Lung (tissue), 12 donors: Measurements from ENCODE around the gene NUP210. TPM values are rescaled to one million over a fixed set of nuclear protein-coding genes. Genes with fewer than 3 reads are reported as not detected.

Experiments
- ATAC-seq: fragments of 200-7000 bp; cut with Tn5 transposase; one replicate; pipeline ENCODE4 v1.9.1; 2020; ENCODE audit warnings: moderate number of reproducible peaks; ENCODE audit not compliant: insufficient read depth, low FRiP score
- DNase-seq, 3 donors: peaks; one replicate each; pipeline ENCODE4 v3.0.0-alpha.2; 2013 to 2017
- H3K27ac ChIP-seq, 2 donors: one replicate each; pipeline ENCODE4 v1.5.1; 2013; ENCODE audit warnings: mild to moderate bottlenecking in 2 of 2, moderate library complexity in 2 of 2, control low read depth in 1 of 2, inconsistent platforms in 1 of 2, low read depth in 1 of 2, low read length in 1 of 2
- H3K27me3 ChIP-seq, 3 donors: one replicate each; pipeline ENCODE4 v1.5.1; 2013; ENCODE audit warnings: low read length in 2 of 3; ENCODE audit not compliant: control insufficient read depth in 3 of 3, insufficient read depth in 3 of 3
- H3K36me3 ChIP-seq, 4 donors: one replicate each; pipeline ENCODE4 v1.5.1; 2013; ENCODE audit warnings: low read length in 4 of 4, mild to moderate bottlenecking in 1 of 4, moderate library complexity in 1 of 4; ENCODE audit not compliant: control insufficient read depth in 4 of 4, insufficient read depth in 4 of 4
- H3K4me1 ChIP-seq, 5 donors: one replicate each; pipeline ENCODE4 v1.5.1; 2013; ENCODE audit warnings: low read length in 5 of 5, mild to moderate bottlenecking in 2 of 5, moderate library complexity in 1 of 5; ENCODE audit not compliant: control insufficient read depth in 5 of 5, insufficient read depth in 5 of 5
- H3K4me3 ChIP-seq: one replicate; pipeline ENCODE4 v1.5.1; 2013; ENCODE audit warnings: mild to moderate bottlenecking, control low read depth, moderate library complexity
- H3K9ac ChIP-seq, 2 donors: one replicate each; pipeline ENCODE4 v1.5.1; 2013; ENCODE audit warnings: low read length in 2 of 2, control low read depth in 1 of 2; ENCODE audit not compliant: insufficient read depth in 1 of 2
- H3K9me3 ChIP-seq, 4 donors: one replicate each; pipeline ENCODE4 v1.5.1; 2013; ENCODE audit warnings: low read length in 3 of 4, mild to moderate bottlenecking in 1 of 4, moderate library complexity in 1 of 4; ENCODE audit not compliant: control insufficient read depth in 4 of 4, insufficient read depth in 3 of 4
- WGBS, 2 donors: extraction: QIAGEN DNeasy Blood & Tissue Kit; methylation state at CpG; one replicate each; pipeline ENCODE4 v1.1.7; 2013; 5-methylcytosine and 5-hydroxymethylcytosine counted together
- polyA plus RNA-seq, 2 donors: library from polyadenylated mRNA; stranded (reverse); fragments of 200-250 nt; gene quantifications; one replicate each; pipeline ENCODE4 v1.2.1, GENCODE V29; 2013
- total RNA-seq, 2 donors: library from RNA; depleted of rRNA in 1 of 2; stranded (reverse); fragments of >200 nt in 1 of 2; gene quantifications; one replicate each; pipeline ENCODE4 v1.2.1, GENCODE V29; 2014 to 2021
- TF ChIP-seq, protein P1 (sequence below): IDR thresholded peaks from 2 replicates; pipeline ENCODE4 v1.5.1; 2012; ENCODE audit warnings: mild to moderate bottlenecking; ENCODE audit errors: control extremely low read depth, extremely low read depth
- donor health status: control.
- donor health status: control.
- donor health status: Bipolar disorder and iron deficiency.
- donor health status: healthy.
- donor health status: DM: yes; HTN: yes; CAD: no.

The NUP210 gene
- total and polyA plus RNA-seq, 4 donors: 5.4 to 20.4 (median 10.5) TPM

DNA sequence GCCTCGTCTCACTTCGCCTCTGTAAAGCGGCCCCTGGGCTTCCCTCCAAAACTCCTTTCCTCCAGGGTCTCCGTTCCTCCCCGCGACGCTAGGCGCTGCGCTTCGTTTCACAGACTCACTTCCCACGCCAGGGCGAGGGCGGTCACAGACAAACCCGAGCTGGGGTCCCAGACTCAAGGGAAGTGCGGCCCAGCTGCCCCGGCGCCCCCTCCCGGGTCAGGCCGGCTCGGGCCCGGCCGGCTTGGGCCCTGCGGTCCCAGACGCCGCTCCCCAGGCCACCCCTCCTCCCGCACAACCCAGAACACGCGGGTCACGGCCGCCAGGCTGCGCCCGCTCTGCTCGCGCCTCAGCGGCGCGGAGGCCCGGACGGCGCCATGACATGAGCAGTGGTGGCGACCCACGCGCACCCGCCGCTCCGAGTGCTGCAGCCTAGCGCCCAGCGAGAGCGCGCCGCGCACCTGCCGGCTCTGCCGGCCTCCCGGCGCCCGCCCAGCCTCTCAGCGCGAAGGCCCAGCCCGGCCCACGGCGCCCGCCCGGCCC, 547 bp downstream of the NUP210 start:
- DNase-seq: peak; percentile 25 to 50 (median 33)
- no peaks in the 10 kb centered on the region for H3K36me3 ChIP-seq
- H3K4me1 ChIP-seq: peaks cover 0 to 6% (median 0%) of the 10 kb centered on the region in 5 donors
- no peak overlapping the region for H3K9ac ChIP-seq
- peak; percentile 71 for ATAC-seq
- peaks cover 0 to 8% (median 7%) of the 10 kb centered on the region in 3 donors for H3K27me3 ChIP-seq
- TF ChIP-seq, protein P1, sequence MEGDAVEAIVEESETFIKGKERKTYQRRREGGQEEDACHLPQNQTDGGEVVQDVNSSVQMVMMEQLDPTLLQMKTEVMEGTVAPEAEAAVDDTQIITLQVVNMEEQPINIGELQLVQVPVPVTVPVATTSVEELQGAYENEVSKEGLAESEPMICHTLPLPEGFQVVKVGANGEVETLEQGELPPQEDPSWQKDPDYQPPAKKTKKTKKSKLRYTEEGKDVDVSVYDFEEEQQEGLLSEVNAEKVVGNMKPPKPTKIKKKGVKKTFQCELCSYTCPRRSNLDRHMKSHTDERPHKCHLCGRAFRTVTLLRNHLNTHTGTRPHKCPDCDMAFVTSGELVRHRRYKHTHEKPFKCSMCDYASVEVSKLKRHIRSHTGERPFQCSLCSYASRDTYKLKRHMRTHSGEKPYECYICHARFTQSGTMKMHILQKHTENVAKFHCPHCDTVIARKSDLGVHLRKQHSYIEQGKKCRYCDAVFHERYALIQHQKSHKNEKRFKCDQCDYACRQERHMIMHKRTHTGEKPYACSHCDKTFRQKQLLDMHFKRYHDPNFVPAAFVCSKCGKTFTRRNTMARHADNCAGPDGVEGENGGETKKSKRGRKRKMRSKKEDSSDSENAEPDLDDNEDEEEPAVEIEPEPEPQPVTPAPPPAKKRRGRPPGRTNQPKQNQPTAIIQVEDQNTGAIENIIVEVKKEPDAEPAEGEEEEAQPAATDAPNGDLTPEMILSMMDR: no peak
- no peaks in the 10 kb centered on the region for H3K9me3 ChIP-seq
- H3K27ac ChIP-seq: peak overlapping the region; percentile 5 to 66
- WGBS, 2 donors: 0 to 1% methylated on average over 57 to 64 of the region's 64 CpGs
- H3K4me3 ChIP-seq: peak overlapping the region; percentile 74

DNA sequence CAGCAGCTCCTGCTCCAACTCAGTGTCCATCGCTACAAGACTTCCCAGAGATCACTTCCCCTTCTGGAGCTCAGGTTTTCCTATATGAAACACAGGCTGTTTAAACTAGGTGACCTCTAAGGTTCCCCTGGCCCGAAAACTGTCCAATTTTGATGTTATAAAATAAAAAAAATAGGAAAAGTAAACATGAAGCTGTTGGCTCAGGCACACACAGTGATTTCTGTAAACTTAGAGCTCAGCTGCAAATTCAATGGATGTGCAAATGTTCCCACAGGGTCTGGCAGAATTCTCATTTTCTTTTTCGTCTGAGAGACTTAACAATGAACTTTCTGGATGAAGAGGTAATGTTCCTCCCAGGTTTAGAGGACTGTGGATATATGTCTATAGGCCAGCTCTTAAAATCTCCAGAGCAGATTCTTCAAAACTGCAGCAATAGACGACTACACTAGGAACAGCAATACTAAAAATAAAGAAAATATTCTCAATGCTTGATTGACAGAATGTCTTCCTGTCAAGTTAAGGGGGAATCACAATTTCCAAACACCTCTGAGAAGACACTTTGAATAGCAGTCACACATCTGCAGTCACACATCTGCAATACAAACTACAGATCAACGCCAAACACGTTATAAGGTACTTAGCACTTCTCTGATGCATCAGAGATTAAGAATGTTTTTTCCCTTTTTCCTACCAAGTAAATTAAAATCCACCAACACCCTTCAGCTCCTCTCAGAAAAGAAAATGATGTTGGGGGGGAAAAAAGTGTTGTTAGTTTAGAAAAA, 2.8 kb downstream of the NUP210 start:
- Histone ChIP-seq H3K27me3 (peaks cover 0 to 8% (median 7%) of the 10 kb centered on the region in 3 donors), H3K4me1 (peaks cover 0 to 8% (median 0%) of the 10 kb centered on the region in 5 donors), H3K9ac (no peak overlapping the region), H3K9me3 (no peaks in the 10 kb centered on the region), H3K4me3 (no peak overlapping the region), H3K27ac (no peak overlapping the region), H3K36me3 (no peaks in the 10 kb centered on the region)
- TF ChIP-seq, protein P1: no peak
- DNase-seq: no peak
- no peak for ATAC-seq
- 74 to 80% methylated on average over 6 of the region's 6 CpGs for WGBS, 2 donors

DNA sequence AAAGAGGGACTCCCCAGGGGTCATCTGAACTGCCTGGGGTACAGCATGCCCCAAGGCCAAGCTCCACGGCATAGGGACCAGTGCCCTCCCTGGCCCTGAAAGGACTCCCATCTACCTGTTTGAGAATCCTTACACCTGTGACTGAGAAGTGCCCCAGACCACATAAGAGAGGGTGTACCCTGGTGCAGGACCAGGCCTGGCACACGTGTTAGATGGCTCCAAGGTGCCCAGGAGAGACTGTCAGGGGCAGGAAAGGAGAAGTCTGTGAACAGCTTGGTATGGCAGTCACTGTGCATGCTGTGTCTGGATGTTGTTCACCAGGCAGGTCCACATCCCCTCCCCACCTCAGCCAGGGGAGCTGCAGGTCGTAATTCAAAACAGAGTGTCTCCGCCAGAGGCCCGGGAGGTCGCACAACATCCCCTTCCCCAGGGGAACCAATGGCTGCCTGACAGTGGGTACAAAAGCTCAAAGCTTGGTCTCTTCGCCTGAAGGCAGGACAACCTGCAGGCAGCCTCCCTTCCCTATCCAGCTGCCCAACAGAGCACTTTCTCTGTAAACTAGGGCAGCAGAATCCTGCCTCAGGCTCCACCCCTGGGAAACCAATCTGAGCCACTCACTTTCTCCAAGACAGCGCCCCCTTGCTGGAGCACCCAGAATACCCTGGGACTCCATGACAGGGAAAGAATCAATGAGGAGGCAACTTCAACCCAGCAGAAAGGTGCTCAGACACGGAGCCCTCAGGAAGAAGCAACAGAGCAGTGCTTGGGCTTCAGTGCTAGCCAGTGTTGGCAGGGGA, 3.9 kb downstream of the NUP210 start:
- no peak overlapping the region for H3K9ac ChIP-seq
- TF ChIP-seq, protein P1: no peak
- WGBS, 2 donors: 68 to 71% methylated on average over 9 of the region's 9 CpGs
- H3K36me3 ChIP-seq: no peaks in the 10 kb centered on the region
- no peak for ATAC-seq
- DNase-seq: no peak
- H3K27me3 ChIP-seq: peaks cover 0 to 7% (median 7%) of the 10 kb centered on the region in 3 donors
- no peak overlapping the region for H3K27ac ChIP-seq
- no peaks in the 10 kb centered on the region for H3K9me3 ChIP-seq
- H3K4me3 ChIP-seq: no peak overlapping the region
- H3K4me1 ChIP-seq: peaks cover 0 to 8% (median 0%) of the 10 kb centered on the region in 5 donors
